Measurements from ENCODE around the gene TUBD1. TPM values are rescaled to one million over a fixed set of nuclear protein-coding genes. Genes with fewer than 3 reads are reported as not detected.
"Not testable (repeated sequence)": the region's sequence is repeated elsewhere in the genome, so short reads cannot be mapped to it uniquely, and the experiment has no call there.

TUBD1 gene
- total RNA-seq, 4 donors from 2014 or later: 4.2 to 18.9 (median 9.1) TPM

DNA sequence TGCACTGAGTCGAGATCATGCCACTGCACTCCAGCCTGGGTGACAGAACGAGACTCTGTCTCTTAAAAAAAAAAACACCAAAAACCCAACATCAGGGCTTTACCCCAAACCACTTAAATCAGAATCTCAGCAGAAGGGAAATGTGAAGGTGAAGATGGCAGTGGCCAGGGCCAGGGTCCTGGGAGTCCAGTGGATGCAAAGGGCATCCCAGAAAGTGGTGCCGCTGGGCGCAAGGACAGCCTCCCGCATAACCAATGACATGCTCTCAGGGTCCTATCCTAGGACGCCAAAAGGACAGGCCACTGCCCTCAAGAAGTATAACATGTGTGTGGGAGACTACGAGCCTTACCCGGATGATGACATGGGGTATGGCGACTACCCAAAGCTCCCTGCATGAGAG, 7.9 kb downstream of the TUBD1 start:
- 93% methylated on average over 7 of the region's 9 CpGs for WGBS
- H3K27ac ChIP-seq: no peak overlapping the region
- peaks cover 72% of the 10 kb centered on the region for H3K36me3 ChIP-seq
- TF ChIP-seq POLR2A (IDR thresholded peaks at IDR 0.05) (no peak), EP300 (IDR thresholded peaks at IDR 0.05) (no peak), POLR2AphosphoS5 (IDR thresholded peaks at IDR 0.05) (no peak), CTCF (IDR thresholded peaks at IDR 0.05) (no peak)
- no peaks in the 10 kb centered on the region for H3K27me3 ChIP-seq
- no peak for DNase-seq (ENCODE audit: low spot score in 2 of 2)
- H3K4me3 ChIP-seq: no peak overlapping the region
- H3K4me1 ChIP-seq: no peaks in the 10 kb centered on the region
- H3K9me3 ChIP-seq: no peaks in the 10 kb centered on the region

- 86% methylated on average over 3 of the region's 3 CpGs for WGBS
- DNase-seq (ENCODE audit: low spot score in 2 of 2): no peak
- no peaks in the 10 kb centered on the region for H3K9me3 ChIP-seq
- no peaks in the 10 kb centered on the region for H3K27me3 ChIP-seq
- no peak overlapping the region for H3K27ac ChIP-seq
- H3K36me3 ChIP-seq: peaks cover 72% of the 10 kb centered on the region
- no peaks in the 10 kb centered on the region for H3K4me1 ChIP-seq
- TF ChIP-seq CTCF (IDR thresholded peaks at IDR 0.05): no peak
- no peak for TF ChIP-seq EP300 (IDR thresholded peaks at IDR 0.05)
- no peak for TF ChIP-seq POLR2A (IDR thresholded peaks at IDR 0.05)
- no peak overlapping the region for H3K4me3 ChIP-seq
Measured at GRCh38 chr17:59878624-59879023, 14.1 kb downstream of the TUBD1 start.

GRCh38 chr17:59877965-59878364, 14.8 kb downstream of the TUBD1 start:
- 92% methylated on average over 5 of the region's 5 CpGs for WGBS
- peaks cover 70% of the 10 kb centered on the region for H3K36me3 ChIP-seq

GRCh38 chr17:59876107-59876506, 16.6 kb downstream of the TUBD1 start:
- DNase-seq (ENCODE audit: low spot score in 2 of 2): peak in 1 of 2 donors; percentile 10
- H3K27ac ChIP-seq: no peak overlapping the region
- TF ChIP-seq POLR2A (IDR thresholded peaks at IDR 0.05): no peak
- TF ChIP-seq EP300 (IDR thresholded peaks at IDR 0.05): no peak
- no peak for TF ChIP-seq POLR2AphosphoS5 (IDR thresholded peaks at IDR 0.05)
- no peak for TF ChIP-seq CTCF (IDR thresholded peaks at IDR 0.05)
- H3K4me1 ChIP-seq: no peaks in the 10 kb centered on the region
- H3K36me3 ChIP-seq: peaks cover 70% of the 10 kb centered on the region
- no peak overlapping the region for H3K4me3 ChIP-seq
- 86% methylated on average over 3 of the region's 3 CpGs for WGBS
- H3K9me3 ChIP-seq: no peaks in the 10 kb centered on the region
- H3K27me3 ChIP-seq: no peaks in the 10 kb centered on the region

More at GRCh38 chr17:59877965-59878364, 14.8 kb downstream of the TUBD1 start:
- TF ChIP-seq EP300 (IDR thresholded peaks at IDR 0.05) (no peak), POLR2AphosphoS5 (IDR thresholded peaks at IDR 0.05) (no peak), CTCF (IDR thresholded peaks at IDR 0.05) (no peak), POLR2A (IDR thresholded peaks at IDR 0.05) (no peak)
- H3K4me3 ChIP-seq: no peak overlapping the region
- no peak overlapping the region for H3K27ac ChIP-seq
- H3K9me3 ChIP-seq: no peaks in the 10 kb centered on the region
- H3K4me1 ChIP-seq: no peaks in the 10 kb centered on the region
- DNase-seq (ENCODE audit: low spot score in 2 of 2): no peak
- H3K27me3 ChIP-seq: no peaks in the 10 kb centered on the region

- WGBS: 91% methylated on average over 2 of the region's 2 CpGs
- no peaks in the 10 kb centered on the region for H3K9me3 ChIP-seq
- TF ChIP-seq POLR2A (IDR thresholded peaks at IDR 0.05) (no peak), EP300 (IDR thresholded peaks at IDR 0.05) (no peak), CTCF (IDR thresholded peaks at IDR 0.05) (no peak), POLR2AphosphoS5 (IDR thresholded peaks at IDR 0.05) (no peak)
- H3K36me3 ChIP-seq: peaks cover 56% of the 10 kb centered on the region
- H3K4me3 ChIP-seq: no peak overlapping the region
- no peak overlapping the region for H3K27ac ChIP-seq
- no peak for DNase-seq (ENCODE audit: low spot score in 2 of 2)
- peaks cover 6% of the 10 kb centered on the region for H3K4me1 ChIP-seq
- H3K27me3 ChIP-seq: no peaks in the 10 kb centered on the region
Measured at GRCh38 chr17:59874376-59874775, 18.4 kb downstream of the TUBD1 start.

- H3K9me3 ChIP-seq, H3K27me3 ChIP-seq, H3K27ac ChIP-seq, H3K4me1 ChIP-seq, H3K4me3 ChIP-seq: not testable (repeated sequence)
- WGBS: 91% methylated on average over 8 of the region's 8 CpGs
- peaks cover 52% of the 10 kb centered on the region for H3K36me3 ChIP-seq
- peak in 1 of 2 donors; percentile 35 for DNase-seq (ENCODE audit: low spot score in 2 of 2)
Measured at GRCh38 chr17:59873414-59873813, 19.3 kb downstream of the TUBD1 start.

Data from suprapubic skin (tissue), 4 donors.